Esophagus squamous epithelium (tissue), 5 donors: ENCODE data around the gene PNO1. TPM values are rescaled to one million over a fixed set of nuclear protein-coding genes. Genes with fewer than 3 reads are reported as not detected.

Source experiments
- DNase-seq: peaks from one replicate; lab custom pipeline; 2025; lab: John Stamatoyannopoulos, UW
- H3K27ac ChIP-seq, 4 donors: fragments of 200-600 bp; sonication (generic); one replicate each; pipeline ENCODE4 v1.5.1; 2016 to 2019; ENCODE audit warnings: mild to moderate bottlenecking in 1 of 4
- H3K27me3 ChIP-seq, 4 donors: fragments of 200-600 bp; sonication (generic); 1 replicate in 3 of 4; 2 replicates in 1 of 4; pipeline versions ENCODE4 v1.5.1 to v1.6.0; 2017 to 2021; ENCODE audit warnings: antibody characterized with exemption in 1 of 4
- H3K36me3 ChIP-seq, 3 donors: fragments of 200-600 bp; sonication (generic); one replicate each; pipeline ENCODE4 v1.5.1; 2016 to 2019
- H3K4me1 ChIP-seq, 3 donors: fragments of 200-600 bp; sonication (generic); one replicate each; pipeline ENCODE4 v1.5.1; 2017 to 2019
- H3K4me3 ChIP-seq, 4 donors: fragments of 200-600 bp; sonication (generic); 1 replicate in 3 of 4; 2 replicates in 1 of 4; pipeline ENCODE4 v1.5.1; 2016 to 2019; ENCODE audit warnings: mild to moderate bottlenecking in 2 of 4, moderate library complexity in 1 of 4
- H3K9me3 ChIP-seq, 3 donors: fragments of 200-600 bp; sonication (generic); one replicate each; pipeline ENCODE4 v1.5.1; 2016 to 2019
- CTCF ChIP-seq, 6 experiments: fragments of 450-650 bp in 4 of 6; fragments of 200-600 bp in 2 of 6; sonication (generic) in 2 of 6; IDR thresholded peaks; one replicate each; pipeline ENCODE4 v1.5.1; 2016 to 2019; ENCODE audit warnings: antibody characterized with exemption in 6 of 6, mild to moderate bottlenecking in 4 of 6, moderate library complexity in 4 of 6
- POLR2A ChIP-seq, 4 donors: fragments of 450-650 bp; IDR thresholded peaks; one replicate each; pipeline ENCODE4 v1.6.1; 2017; ENCODE audit warnings: antibody characterized with exemption in 4 of 4, mild to moderate bottlenecking in 4 of 4, moderate library complexity in 3 of 4
- WGBS, 2 donors: methylation state at CpG; one replicate each; pipeline ENCODE4 v1.1.5; 2018; 5-methylcytosine and 5-hydroxymethylcytosine counted together
- intact Hi-C: fragments of 100-400 bp; cut with DNase I; formaldehyde crosslinking; loops from one replicate; pipeline ENCODE4 v1.15.0; 2022
- total RNA-seq, 4 donors: library from RNA; depleted of rRNA; stranded (reverse); fragments of >200 nt; gene quantifications; one replicate each; pipeline ENCODE4 v1.1.0, GENCODE V29; 2016
- donor health status: DM: yes; HTN: yes; CAD: no.

The PNO1 gene
- total RNA-seq, 4 donors from 2014 or later: 7.9 to 25.6 (median 15.8) TPM

GRCh38 chr2:68118816-68119215, 38.9 kb upstream of the PNO1 start:
- no peaks in the 10 kb centered on the region for H3K36me3 ChIP-seq
- intact Hi-C loops: no loop called here
- WGBS, 2 donors: 54 to 61% methylated on average over 5 of the region's 7 CpGs
- no peaks in the 10 kb centered on the region for H3K27me3 ChIP-seq
- peaks cover 0 to 8% (median 0%) of the 10 kb centered on the region in 3 donors for H3K4me1 ChIP-seq
- TF ChIP-seq POLR2A (IDR thresholded peaks at IDR 0.05) (no peak), CTCF (IDR thresholded peaks at IDR 0.05) (no peak)
- no peak overlapping the region for H3K27ac ChIP-seq
- no peaks in the 10 kb centered on the region for H3K9me3 ChIP-seq
- DNase-seq: no peak
- H3K4me3 ChIP-seq: no peak overlapping the region

DNA sequence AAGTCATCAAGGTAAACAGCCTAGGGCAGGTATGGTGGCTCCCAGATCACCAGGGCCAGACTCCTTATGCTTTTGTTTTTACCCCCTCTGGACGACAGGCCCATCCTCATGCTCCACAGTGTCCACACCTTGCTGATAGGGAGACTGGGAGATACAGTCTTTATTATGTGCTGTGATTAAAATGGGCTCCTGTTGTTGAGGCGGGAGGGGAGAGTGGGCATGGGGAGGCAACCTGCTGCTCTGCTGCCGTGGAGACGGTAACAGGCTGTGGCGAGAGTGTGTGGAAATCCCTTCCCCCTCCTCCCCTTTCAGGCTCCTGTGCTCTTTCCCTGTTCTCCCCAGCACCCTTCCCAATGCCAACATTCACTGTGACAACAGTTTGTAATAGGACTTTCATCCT, 38.2 kb upstream of the PNO1 start:
- Histone ChIP-seq H3K27me3 (no peaks in the 10 kb centered on the region), H3K4me1 (peaks cover 0 to 8% (median 0%) of the 10 kb centered on the region in 3 donors)
- intact Hi-C loops: no loop called here

GRCh38 chr2:68121873-68122679, 35.6 kb upstream of the PNO1 start:
- Histone ChIP-seq H3K9me3 (no peaks in the 10 kb centered on the region), H3K27ac (no peak overlapping the region), H3K27me3 (no peaks in the 10 kb centered on the region), H3K4me1 (peaks cover 0 to 8% (median 0%) of the 10 kb centered on the region in 3 donors), H3K4me3 (no peak overlapping the region), H3K36me3 (no peaks in the 10 kb centered on the region)
- WGBS, 2 donors: 41 to 46% methylated on average over 16 of the region's 16 CpGs
- peak; percentile 77 to 98 (median 95) for TF ChIP-seq CTCF (IDR thresholded peaks at IDR 0.05)
- TF ChIP-seq POLR2A (IDR thresholded peaks at IDR 0.05): no peak
- DNase-seq: peak; percentile 17
- intact Hi-C loops: loop anchor here (10.0 kb wide), 1 partner anchor 323 kb away; no protein-coding TSS in a partner anchor

More for the DNA sequence above, 38.2 kb upstream of the PNO1 start:
- 62 to 74% methylated on average over 4 to 5 of the region's 5 CpGs for WGBS, 2 donors
- no peak for DNase-seq
- H3K4me3 ChIP-seq: no peak overlapping the region
- no peaks in the 10 kb centered on the region for H3K9me3 ChIP-seq
- no peaks in the 10 kb centered on the region for H3K36me3 ChIP-seq
- H3K27ac ChIP-seq: no peak overlapping the region
- no peak for TF ChIP-seq POLR2A (IDR thresholded peaks at IDR 0.05)
- no peak for TF ChIP-seq CTCF (IDR thresholded peaks at IDR 0.05)

DNA sequence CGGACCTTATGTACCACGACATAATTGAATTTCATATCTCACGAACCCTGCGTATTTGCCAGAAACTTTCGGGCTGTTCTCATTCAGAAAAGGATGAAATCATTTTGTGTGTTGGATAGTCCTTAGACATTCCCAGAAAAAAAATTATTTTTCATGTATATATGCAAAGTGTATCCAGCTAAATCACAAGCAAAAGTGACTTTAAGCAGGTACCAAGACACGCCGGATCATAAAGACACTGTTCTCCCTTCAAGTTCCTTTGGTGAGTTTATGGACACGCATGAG, 35.1 kb upstream of the PNO1 start:
- WGBS, 2 donors: 22 to 41% methylated on average over 8 of the region's 8 CpGs

More for the DNA sequence above, 35.1 kb upstream of the PNO1 start:
- no peak for DNase-seq
- TF ChIP-seq POLR2A (IDR thresholded peaks at IDR 0.05) (no peak), CTCF (IDR thresholded peaks at IDR 0.05) (no peak)
- Histone ChIP-seq H3K4me3 (no peak overlapping the region), H3K9me3 (no peaks in the 10 kb centered on the region), H3K27ac (no peak overlapping the region), H3K36me3 (no peaks in the 10 kb centered on the region), H3K4me1 (peaks cover 0 to 8% (median 0%) of the 10 kb centered on the region in 3 donors), H3K27me3 (no peaks in the 10 kb centered on the region)
- intact Hi-C loops: loop anchor here (10.0 kb wide), 1 partner anchor 322 kb away; no protein-coding TSS in a partner anchor
